ENCODE data around the gene MEF2C. TPM values are rescaled to one million over a fixed set of nuclear protein-coding genes. Genes with fewer than 3 reads are reported as not detected.

Gene MEF2C
- total RNA-seq, 2 donors from 2014 or later, result 0.77 TPM; not detected in 1

DNA sequence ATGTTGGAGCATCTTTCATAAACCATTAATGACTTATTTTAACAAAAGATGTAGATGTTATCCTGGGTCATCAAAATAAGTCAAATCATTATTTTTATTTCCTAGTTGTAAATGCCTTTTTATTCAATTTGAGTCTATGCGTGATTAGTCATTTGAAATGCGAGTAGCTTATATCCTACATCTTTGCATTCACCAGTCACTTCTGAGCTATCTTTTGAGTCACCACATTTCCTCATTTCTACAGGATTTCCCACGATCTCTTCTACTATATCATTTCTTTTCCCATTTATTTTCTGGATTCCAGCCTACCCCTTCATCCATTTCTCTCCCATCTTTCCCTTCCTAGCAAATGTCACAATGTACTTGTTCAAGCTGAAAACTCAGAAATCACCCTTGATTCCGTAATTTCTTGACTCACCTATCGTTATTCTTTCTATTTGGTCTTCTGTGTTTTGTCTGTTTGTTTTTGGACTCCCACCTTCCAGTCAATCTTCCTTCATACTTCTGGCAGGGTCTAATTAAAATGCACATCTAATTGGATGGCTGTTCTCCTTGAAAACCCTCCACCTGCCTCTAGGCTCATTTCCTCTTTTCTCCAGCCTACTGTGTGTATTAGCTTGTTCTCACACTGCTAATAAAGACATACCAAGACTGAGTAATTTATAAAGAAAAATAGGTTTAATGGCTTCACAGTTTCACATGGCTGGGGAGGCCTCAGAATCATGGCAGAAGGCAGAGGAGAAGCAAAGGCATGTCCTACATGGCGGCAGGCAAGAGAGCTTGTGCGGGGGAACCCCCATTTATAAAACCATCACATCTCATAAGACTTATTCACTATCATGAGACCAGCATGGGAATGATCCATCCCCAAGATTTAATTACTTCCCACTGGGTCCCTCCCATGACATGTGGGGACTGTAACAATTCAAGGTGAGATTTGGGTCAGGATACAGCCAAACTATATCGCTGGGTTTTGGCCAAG is 112.4 kb downstream of the MEF2C start:
- no peak overlapping the region for H3K27ac Mint-ChIP-seq
- peaks cover 25% of the 10 kb centered on the region for H3K27me3 Mint-ChIP-seq
- no peak overlapping the region for H3K4me3 Mint-ChIP-seq
- ATAC-seq (replicated peaks), result no peak
- peaks cover 4% of the 10 kb centered on the region for H3K9me3 Mint-ChIP-seq
- no peaks in the 10 kb centered on the region for H3K36me3 Mint-ChIP-seq (ENCODE audit: low read depth)
- H3K4me1 Mint-ChIP-seq, result no peaks in the 10 kb centered on the region

DNA sequence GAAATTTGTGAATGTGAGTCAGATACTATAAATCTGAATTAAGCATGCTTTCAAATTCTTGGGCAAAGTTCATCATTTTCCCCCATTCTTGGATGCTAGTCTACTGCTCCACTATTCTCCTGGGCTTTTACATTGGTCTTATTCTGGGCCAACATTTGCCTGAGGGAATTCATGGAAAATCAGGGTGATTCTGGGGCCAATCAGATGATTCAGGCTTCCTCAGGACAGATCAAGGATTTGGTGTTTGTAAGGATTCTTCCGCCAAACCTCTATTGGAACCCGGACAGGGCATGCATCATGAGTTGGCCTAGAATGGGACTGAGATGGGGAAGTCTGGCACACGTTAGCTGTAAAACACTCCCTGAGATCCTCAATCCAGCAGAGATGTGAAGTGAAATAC is 113.8 kb downstream of the MEF2C start:
- H3K9me3 Mint-ChIP-seq, result peaks cover 4% of the 10 kb centered on the region

DNA sequence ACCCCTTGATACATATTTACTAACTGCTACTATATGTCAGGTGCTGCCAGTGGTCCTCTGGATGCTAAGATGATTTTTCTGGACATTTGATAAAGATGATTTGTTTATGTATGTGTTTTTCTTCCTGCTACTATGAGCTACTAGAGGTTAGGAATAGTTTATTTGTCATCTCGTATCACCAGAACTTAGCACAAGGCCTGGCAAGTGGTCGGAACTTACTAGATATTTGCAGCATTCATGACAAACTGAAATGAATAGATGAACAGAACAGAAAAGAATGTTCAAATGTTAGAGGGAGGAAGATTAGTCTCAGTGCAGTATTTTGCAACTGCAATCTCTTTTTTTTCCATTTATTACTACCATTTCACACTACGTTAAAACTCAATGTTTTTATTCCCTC is 114.6 kb downstream of the MEF2C start:
- ATAC-seq (replicated peaks), result no peak
- Mint-ChIP-seq H3K27me3 (peaks cover 27% of the 10 kb centered on the region), H3K4me3 (no peak overlapping the region), H3K9me3 (peaks cover 4% of the 10 kb centered on the region), H3K27ac (no peak overlapping the region), H3K36me3 (ENCODE audit: low read depth) (no peaks in the 10 kb centered on the region), H3K4me1 (no peaks in the 10 kb centered on the region)

More for the DNA sequence above, 113.8 kb downstream of the MEF2C start:
- Mint-ChIP-seq H3K27me3 (peaks cover 27% of the 10 kb centered on the region), H3K4me3 (no peak overlapping the region), H3K27ac (no peak overlapping the region), H3K36me3 (ENCODE audit: low read depth) (no peaks in the 10 kb centered on the region), H3K4me1 (no peaks in the 10 kb centered on the region)
- no peak for ATAC-seq (replicated peaks)

DNA sequence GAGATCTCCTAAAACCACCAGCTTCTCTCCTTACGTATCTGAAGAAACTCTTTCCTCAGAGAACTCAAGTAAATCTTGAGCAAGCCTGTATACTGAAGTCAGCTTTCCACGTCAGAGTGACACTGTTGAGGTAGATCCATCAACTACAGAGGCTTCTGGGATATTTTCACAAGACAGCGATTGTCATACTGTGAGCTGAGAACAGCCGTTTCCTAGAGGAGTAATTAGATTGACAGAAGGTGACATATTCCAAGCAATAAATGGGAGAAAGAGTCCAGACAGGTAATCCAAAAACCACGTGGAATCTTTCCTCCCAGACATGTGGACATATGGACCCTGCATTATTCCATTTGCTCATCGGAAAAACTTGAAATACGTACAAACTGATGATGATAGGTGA is 117.2 kb downstream of the MEF2C start:
- ATAC-seq (replicated peaks), result no peak
- no peak overlapping the region for H3K27ac Mint-ChIP-seq
- H3K27me3 Mint-ChIP-seq, result peaks cover 31% of the 10 kb centered on the region

DNA sequence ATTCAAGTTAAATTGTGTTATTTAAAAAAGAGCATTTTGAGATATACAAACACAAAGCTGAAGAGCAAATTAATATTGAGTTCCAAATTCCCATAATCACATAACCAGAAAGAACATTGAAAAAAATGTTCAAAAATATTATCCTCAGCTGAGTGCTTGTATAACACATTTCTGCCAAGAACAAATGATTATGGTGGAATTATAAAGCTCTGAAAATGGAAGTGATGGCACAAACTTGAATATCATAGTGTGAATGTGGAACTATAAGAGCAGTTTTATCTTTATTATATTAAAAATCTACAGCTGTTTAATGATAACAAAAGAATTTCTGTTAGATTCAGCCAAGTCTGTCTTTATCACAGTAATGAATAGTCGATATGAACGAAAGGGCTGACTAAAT is 117.8 kb downstream of the MEF2C start:
- no peak for ATAC-seq (replicated peaks)
- Mint-ChIP-seq H3K27ac (no peak overlapping the region), H3K9me3 (no peaks in the 10 kb centered on the region), H3K27me3 (peaks cover 26% of the 10 kb centered on the region), H3K4me3 (no peak overlapping the region), H3K4me1 (no peaks in the 10 kb centered on the region), H3K36me3 (ENCODE audit: low read depth) (no peaks in the 10 kb centered on the region)

More for the DNA sequence above, 117.2 kb downstream of the MEF2C start:
- no peak overlapping the region for H3K4me3 Mint-ChIP-seq
- no peaks in the 10 kb centered on the region for H3K4me1 Mint-ChIP-seq
- H3K9me3 Mint-ChIP-seq, result peaks cover 4% of the 10 kb centered on the region
- H3K36me3 Mint-ChIP-seq (ENCODE audit: low read depth), result no peaks in the 10 kb centered on the region

DNA sequence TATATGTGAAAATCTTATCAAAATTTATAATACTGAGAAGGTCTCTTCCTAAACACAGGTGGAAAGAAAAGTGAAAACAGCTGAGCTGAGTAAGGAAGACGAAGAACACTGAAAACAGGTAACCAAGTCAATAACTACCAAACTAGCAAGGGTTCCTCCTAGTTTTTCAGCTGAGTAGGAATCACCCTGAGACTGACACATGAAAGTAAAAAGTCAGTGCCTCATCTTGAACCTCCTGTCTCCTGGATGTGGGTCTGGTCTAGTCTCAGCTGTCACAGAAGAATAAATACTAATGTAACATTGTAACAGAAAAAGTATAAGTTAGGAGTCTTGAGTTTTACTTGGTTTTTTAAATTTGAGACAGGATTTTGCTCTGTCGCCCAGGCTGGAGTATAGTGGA is 121.0 kb downstream of the MEF2C start:
- Mint-ChIP-seq H3K4me3 (no peak overlapping the region), H3K9me3 (no peaks in the 10 kb centered on the region), H3K36me3 (ENCODE audit: low read depth) (no peaks in the 10 kb centered on the region), H3K27ac (no peak overlapping the region), H3K27me3 (peaks cover 32% of the 10 kb centered on the region), H3K4me1 (peaks cover 4% of the 10 kb centered on the region)
- no peak for ATAC-seq (replicated peaks)

DNA sequence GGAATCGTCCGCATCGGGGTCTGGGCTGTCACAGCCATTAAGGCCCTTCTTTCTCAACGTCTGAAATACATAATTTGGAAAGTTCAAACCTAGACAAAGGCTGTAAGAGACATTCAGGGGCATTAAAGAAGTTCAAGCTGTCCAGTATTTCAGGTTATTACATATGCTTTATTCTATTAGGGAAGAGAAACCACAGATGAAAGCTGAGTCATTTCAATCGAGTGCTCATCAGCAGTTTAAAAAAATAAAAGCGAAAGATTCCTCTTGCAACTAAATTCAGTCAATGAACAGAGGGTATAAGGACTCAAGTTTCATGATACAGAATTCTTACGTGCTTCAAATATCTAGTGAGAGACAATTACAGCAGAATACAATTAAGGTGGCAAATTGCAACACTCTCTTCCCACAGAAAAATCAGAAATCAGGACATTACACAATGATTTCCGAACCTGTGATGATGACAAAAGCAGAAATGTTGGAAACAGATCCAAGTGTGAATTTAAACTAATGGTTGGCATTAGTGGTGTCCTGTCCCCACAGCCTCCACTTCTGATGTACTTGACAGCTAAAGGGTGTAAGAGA is 121.6 kb downstream of the MEF2C start:
- Mint-ChIP-seq H3K27me3 (peaks cover 29% of the 10 kb centered on the region), H3K4me3 (no peak overlapping the region), H3K9me3 (no peaks in the 10 kb centered on the region), H3K4me1 (peaks cover 4% of the 10 kb centered on the region), H3K27ac (no peak overlapping the region), H3K36me3 (ENCODE audit: low read depth) (no peaks in the 10 kb centered on the region)
- no peak for ATAC-seq (replicated peaks)

DNA sequence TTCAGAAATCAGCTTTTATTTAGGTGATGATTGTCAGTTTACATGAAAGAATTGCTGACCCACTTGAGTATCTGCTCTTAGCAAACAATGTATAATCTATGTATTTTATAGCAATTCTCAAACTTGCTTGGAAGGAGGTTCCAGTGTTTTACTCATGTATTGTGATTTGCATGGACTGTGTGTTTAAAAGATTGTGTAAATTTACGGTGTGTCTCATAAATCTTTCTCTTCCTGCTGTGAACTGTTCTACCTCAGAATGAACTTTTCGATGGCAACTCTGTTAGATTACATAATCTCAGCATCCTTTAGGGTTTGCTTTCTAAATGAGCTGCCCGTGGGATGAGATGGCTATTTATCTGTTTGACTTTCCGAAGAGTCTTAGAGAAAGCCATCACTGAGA is 122.5 kb downstream of the MEF2C start:
- peaks cover 4% of the 10 kb centered on the region for H3K4me1 Mint-ChIP-seq
- no peaks in the 10 kb centered on the region for H3K36me3 Mint-ChIP-seq (ENCODE audit: low read depth)
- peaks cover 26% of the 10 kb centered on the region for H3K27me3 Mint-ChIP-seq
- ATAC-seq (replicated peaks), result no peak
- H3K27ac Mint-ChIP-seq, result no peak overlapping the region
- H3K4me3 Mint-ChIP-seq, result no peak overlapping the region
- H3K9me3 Mint-ChIP-seq, result no peaks in the 10 kb centered on the region

DNA sequence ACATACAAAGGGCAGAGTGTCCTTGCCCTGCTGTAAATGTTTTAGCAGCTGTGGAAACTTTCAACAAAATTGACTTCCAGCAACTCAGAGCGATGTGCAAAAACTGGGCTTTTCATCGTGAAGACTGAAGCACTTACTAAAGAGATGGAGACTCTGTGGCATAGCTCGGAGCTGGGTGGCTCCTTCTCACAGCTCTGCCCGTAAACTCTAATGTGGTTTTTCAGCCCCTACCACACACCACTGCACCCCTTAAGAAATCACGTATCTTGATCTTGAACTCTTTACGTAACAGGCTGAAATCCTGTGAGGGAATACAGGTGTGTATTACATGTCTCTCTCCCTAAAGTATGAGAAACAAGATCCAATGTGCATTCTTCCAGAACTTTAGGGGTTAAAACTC is 124.4 kb downstream of the MEF2C start:
- Mint-ChIP-seq H3K27me3 (peaks cover 40% of the 10 kb centered on the region), H3K27ac (no peak overlapping the region), H3K4me1 (peaks cover 4% of the 10 kb centered on the region), H3K9me3 (no peaks in the 10 kb centered on the region), H3K4me3 (no peak overlapping the region), H3K36me3 (ENCODE audit: low read depth) (no peaks in the 10 kb centered on the region)
- ATAC-seq (replicated peaks), result no peak

DNA sequence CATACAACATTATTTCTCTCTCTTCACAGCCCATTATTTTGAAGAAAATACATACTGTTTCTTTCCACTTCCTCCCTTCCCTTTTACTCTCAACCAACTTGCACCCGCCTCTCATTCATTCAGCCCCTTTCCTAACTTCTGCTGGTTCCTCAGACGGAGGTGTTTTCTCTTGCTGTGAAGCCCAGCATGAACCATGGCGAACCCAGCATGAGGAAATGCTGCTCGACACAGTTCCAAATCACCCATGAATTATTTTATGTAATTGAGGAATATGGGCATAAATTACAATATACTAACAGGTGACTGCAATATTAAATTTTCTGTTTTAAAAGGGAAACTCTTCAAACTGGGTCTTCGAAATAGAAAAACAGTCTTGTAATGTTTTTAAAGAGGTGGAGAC is 124.8 kb downstream of the MEF2C start:
- peaks cover 43% of the 10 kb centered on the region for H3K27me3 Mint-ChIP-seq
- H3K9me3 Mint-ChIP-seq, result no peaks in the 10 kb centered on the region
- no peaks in the 10 kb centered on the region for H3K36me3 Mint-ChIP-seq (ENCODE audit: low read depth)
- H3K27ac Mint-ChIP-seq, result no peak overlapping the region
- H3K4me3 Mint-ChIP-seq, result no peak overlapping the region
- H3K4me1 Mint-ChIP-seq, result peaks cover 4% of the 10 kb centered on the region
- ATAC-seq (replicated peaks), result no peak

DNA sequence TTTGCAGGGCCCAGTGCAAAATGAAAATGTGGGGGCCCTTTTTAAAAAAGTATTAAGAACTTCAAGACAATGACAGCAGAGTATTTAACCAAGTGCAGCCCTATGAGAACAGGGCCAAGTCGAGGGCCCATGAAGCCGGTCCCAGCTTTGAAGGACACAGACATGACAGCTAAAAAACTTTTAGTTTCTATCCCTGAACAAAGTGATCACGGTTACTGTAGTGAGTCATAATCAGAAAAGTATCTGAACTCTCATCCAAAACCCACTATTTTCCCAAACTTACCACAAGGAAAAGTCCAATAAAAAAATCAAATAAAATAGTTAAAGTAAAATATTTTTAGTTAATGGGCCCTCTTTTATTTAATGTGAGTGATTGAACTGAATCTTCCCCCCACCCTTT is 126.0 kb downstream of the MEF2C start:
- Mint-ChIP-seq H3K4me1 (peaks cover 4% of the 10 kb centered on the region), H3K27ac (no peak overlapping the region), H3K9me3 (no peaks in the 10 kb centered on the region), H3K4me3 (no peak overlapping the region), H3K27me3 (peaks cover 48% of the 10 kb centered on the region), H3K36me3 (ENCODE audit: low read depth) (no peaks in the 10 kb centered on the region)
- no peak for ATAC-seq (replicated peaks)

DNA sequence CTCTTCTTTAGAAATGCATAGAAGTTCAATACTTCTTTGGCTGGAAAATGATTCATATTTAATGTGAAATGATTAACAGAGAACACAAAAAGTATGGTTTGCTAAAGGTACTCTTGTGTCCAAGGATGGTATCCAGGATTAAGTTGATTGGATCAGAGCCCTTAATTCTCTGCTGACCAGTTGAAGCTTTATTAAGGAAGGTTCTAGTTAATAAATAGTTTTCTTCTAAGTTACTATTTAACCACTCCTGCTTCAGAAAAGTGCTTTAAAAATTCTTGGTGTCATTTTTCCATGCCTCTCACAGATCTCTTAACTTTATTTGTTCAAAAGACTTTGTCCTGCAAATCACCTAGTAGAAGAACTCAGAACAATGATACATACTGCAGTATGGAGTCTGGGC is 134.3 kb downstream of the MEF2C start:
- no peaks in the 10 kb centered on the region for H3K9me3 Mint-ChIP-seq
- no peak overlapping the region for H3K27ac Mint-ChIP-seq
- ATAC-seq (replicated peaks), result no peak
- no peak overlapping the region for H3K4me3 Mint-ChIP-seq
- peaks cover 25% of the 10 kb centered on the region for H3K27me3 Mint-ChIP-seq
- no peaks in the 10 kb centered on the region for H3K36me3 Mint-ChIP-seq (ENCODE audit: low read depth)
- H3K4me1 Mint-ChIP-seq, result peaks cover 8% of the 10 kb centered on the region

DNA sequence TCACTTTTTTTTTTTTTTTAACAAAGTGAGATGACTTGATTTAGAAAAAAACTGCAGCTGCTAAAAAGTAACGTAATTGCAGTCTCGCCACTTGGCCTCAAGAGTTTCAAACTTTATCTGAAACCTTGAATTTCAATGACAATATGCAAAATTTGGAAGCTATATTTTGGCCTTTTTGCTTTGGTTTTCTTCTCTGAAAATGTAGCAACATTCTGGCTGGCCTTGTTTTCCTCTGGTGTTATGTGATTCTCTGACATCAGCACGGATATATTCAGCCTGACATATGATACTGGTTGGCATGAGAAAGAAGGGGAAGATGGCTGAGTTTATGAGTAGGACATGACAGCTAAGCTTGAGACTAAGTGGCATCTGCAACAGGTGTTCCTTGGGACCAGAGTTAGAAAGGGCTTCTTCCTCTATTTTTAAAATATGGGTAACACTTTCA is 136.5 kb downstream of the MEF2C start:
- ATAC-seq (replicated peaks), result no peak
- H3K4me1 Mint-ChIP-seq, result peaks cover 4% of the 10 kb centered on the region
- peaks cover 16% of the 10 kb centered on the region for H3K27me3 Mint-ChIP-seq
- H3K36me3 Mint-ChIP-seq (ENCODE audit: low read depth), result no peaks in the 10 kb centered on the region
- no peak overlapping the region for H3K27ac Mint-ChIP-seq
- no peak overlapping the region for H3K4me3 Mint-ChIP-seq
- no peaks in the 10 kb centered on the region for H3K9me3 Mint-ChIP-seq

DNA sequence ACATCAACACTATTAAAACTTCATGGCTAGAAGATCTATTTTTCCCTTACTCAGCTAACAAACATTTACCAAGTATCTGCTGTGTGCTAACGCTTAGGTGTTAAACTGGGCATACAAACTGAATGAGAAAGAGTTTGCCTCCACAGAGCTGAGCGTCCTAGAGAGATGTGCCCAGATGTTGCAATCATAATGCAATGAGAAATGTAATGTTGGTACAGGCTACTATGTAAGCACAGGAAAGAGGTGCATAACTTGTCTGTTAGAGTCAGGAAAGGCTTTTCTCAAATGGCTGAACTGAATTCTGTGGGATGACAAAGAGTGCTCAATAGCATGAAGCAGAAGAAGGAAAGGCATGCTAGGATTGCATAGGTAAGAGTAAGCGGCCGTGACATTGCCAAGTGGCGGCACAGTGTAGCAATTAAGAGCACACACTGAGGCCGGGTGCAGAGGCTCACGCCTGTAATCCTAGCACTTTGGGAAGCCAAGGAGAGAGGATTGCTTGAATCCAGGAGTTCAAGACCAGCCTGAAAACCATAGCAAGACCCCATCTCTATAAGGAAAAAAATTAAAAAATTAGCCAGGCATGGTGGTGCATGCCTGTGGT is 137.8 kb downstream of the MEF2C start:
- H3K4me3 Mint-ChIP-seq, result no peak overlapping the region
- H3K36me3 Mint-ChIP-seq (ENCODE audit: low read depth), result no peaks in the 10 kb centered on the region
- H3K27me3 Mint-ChIP-seq, result peaks cover 13% of the 10 kb centered on the region
- H3K4me1 Mint-ChIP-seq, result no peaks in the 10 kb centered on the region
- no peak overlapping the region for H3K27ac Mint-ChIP-seq
- no peak for ATAC-seq (replicated peaks)
- H3K9me3 Mint-ChIP-seq, result no peaks in the 10 kb centered on the region

Data from activated T-helper 17 cell treated with anti-CD3 and anti-CD28 coated beads, Interleukin-2, amount 50 U/mL, for 72 hours (primary cell).